ENCODE data around the gene APBB1IP. TPM values are rescaled to one million over a fixed set of nuclear protein-coding genes. Genes with fewer than 3 reads are reported as not detected.

Gene APBB1IP
- total RNA-seq, 3 donors from 2014 or later, result 2.9 to 8.4 (median 8.1) TPM

DNA sequence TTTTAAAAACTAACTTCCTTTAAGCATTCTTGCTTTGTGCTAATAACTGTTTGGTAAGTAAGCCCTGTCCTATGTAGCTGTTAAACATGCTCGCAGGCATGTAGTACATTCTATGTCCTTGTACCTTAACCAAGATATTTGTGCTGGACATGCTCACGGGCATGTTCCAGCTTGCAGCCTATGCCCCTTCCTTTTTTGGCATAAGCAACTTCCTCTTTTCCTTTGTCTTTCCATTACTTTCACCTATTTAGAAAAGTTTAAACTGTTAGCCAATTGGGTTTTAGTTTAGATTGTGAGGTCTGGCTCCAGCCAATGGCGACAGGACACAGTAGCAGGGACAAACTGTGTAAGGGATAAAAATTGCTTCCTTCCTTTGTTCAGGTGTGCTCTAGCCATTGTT is 14.4 kb upstream of the APBB1IP start:
- Histone ChIP-seq H3K4me3 (no peak overlapping the region), H3K4me1 (ENCODE audit: low read depth) (no peaks in the 10 kb centered on the region), H3K36me3 (ENCODE audit: low read depth) (no peaks in the 10 kb centered on the region), H3K9me3 (no peaks in the 10 kb centered on the region)
- intact Hi-C loops (cut with DNase I, micrococcal nuclease), result no loop called here
- DNase-seq, result no peak
- no peak for TF ChIP-seq CTCF (IDR thresholded peaks at IDR 0.05)
- ATAC-seq, result no peak

DNA sequence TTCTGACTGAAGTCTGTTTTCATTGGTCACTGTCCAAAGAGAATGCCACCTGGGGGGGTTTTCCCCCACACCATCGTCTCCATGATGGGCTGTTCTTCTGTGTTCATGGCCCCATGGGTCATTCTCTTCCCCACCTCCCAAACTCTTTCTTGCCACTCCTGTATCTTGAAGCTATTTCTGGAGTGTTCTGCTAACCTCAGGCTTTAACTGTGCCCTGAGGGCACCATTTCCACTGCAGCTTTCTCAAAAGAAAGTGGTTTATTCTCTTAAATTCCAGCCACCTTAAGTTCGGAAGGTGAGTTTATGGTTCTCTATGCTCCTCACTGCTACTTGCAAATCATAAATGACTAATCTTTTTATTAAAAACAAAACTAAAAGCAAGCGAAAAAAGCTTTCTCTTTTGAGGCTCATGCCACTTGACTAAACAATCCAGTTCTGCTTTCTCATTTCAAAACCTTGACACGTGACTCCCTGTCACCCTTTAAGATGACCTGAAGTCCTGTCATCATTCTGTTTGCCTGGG is 7.4 kb upstream of the APBB1IP start:
- no peaks in the 10 kb centered on the region for H3K36me3 ChIP-seq (ENCODE audit: low read depth)
- intact Hi-C loops (cut with DNase I, micrococcal nuclease), result no loop called here
- ATAC-seq, result peak; percentile 61
- H3K4me3 ChIP-seq, result no peak overlapping the region
- peak in 1 of 3 donors; percentile 14 for DNase-seq
- H3K9me3 ChIP-seq, result no peaks in the 10 kb centered on the region
- TF ChIP-seq CTCF (IDR thresholded peaks at IDR 0.05), result no peak
- no peaks in the 10 kb centered on the region for H3K4me1 ChIP-seq (ENCODE audit: low read depth)

DNA sequence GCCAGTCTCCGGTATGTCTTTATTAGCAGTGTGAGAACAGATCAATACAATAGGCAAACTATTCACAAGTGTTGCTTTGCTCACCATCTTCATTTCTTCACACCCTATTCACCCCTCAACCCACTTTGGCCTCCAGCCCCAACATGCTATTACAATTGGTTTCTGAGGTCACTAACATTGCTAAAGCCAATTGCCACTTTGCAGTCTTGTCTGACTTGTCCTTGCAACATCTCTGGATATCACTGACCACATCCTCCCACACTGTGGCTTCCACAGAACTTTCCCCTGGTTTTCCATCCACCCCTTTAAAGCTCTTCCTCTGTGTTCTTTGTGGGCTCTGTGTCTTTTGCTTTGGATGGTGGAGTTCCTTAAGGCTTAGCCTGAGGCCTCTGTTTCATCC is 5.2 kb upstream of the APBB1IP start:
- no peak for TF ChIP-seq CTCF (IDR thresholded peaks at IDR 0.05)
- ATAC-seq, result peak; percentile 23
- intact Hi-C loops (cut with DNase I, micrococcal nuclease), result no loop called here
- DNase-seq, result no peak
- H3K4me1 ChIP-seq (ENCODE audit: low read depth), result no peaks in the 10 kb centered on the region
- H3K36me3 ChIP-seq (ENCODE audit: low read depth), result no peaks in the 10 kb centered on the region
- no peaks in the 10 kb centered on the region for H3K9me3 ChIP-seq
- no peak overlapping the region for H3K4me3 ChIP-seq

DNA sequence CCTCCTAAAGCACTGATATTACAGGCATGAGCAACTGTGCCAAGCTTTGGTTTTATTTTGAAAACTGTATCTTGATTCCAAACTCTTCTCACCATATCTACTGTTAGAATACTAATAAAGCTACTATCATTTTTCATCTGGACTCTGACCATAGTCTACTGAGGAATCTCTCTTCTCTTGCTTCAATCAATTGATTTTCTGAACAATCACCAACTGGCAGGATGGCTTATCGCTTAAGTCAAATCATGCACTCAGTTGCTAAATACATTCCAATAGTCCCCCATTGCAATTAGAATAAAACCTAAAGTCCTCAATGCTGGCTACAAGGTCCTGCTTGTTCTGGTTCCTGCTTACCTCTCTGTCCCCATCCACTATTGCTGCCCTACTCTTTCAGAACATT is 2.3 kb upstream of the APBB1IP start:
- Histone ChIP-seq H3K36me3 (ENCODE audit: low read depth) (no peaks in the 10 kb centered on the region), H3K4me1 (ENCODE audit: low read depth) (no peaks in the 10 kb centered on the region), H3K4me3 (no peak overlapping the region), H3K9me3 (no peaks in the 10 kb centered on the region)
- no peak for TF ChIP-seq CTCF (IDR thresholded peaks at IDR 0.05)
- DNase-seq (no peak), ATAC-seq (no peak)
- intact Hi-C loops (cut with DNase I, micrococcal nuclease), result no loop called here

DNA sequence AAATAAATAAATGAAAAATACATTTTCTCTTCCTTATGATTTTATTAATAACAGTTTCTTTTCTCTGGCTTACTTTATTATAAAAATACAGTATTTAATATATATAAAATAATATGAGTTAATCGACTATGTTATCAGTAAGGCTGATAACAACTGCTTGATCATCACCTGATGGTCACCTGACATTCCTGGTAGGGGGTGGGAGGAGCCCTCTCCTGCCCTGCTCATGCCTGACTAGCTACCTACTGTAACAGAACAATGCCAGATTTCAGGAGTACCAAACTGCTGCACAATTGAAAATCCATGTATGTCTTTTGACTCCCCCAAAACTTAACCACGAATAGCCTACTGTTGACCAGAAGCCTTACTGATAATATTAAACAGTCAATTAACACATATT is 1.3 kb upstream of the APBB1IP start:
- no peaks in the 10 kb centered on the region for H3K36me3 ChIP-seq (ENCODE audit: low read depth)
- no peaks in the 10 kb centered on the region for H3K4me1 ChIP-seq (ENCODE audit: low read depth)
- no peak for ATAC-seq
- TF ChIP-seq CTCF (IDR thresholded peaks at IDR 0.05), result no peak
- no peak overlapping the region for H3K4me3 ChIP-seq
- no peak for DNase-seq
- H3K9me3 ChIP-seq, result no peaks in the 10 kb centered on the region
- intact Hi-C loops (cut with DNase I, micrococcal nuclease), result no loop called here

All from mucosa of descending colon (tissue), 3 donors.